Kidney epithelial cell (primary cell): ENCODE measurements around the gene RD3L. TPM values are rescaled to one million over a fixed set of nuclear protein-coding genes. Genes with fewer than 3 reads are reported as not detected.
"Not testable (repeated sequence)": the region's sequence is repeated elsewhere in the genome, so short reads cannot be mapped to it uniquely, and the experiment has no call there.

Source experiments
- DNase-seq: peaks from one replicate; pipeline ENCODE4 v3.0.0-alpha.2; 2010; ENCODE audit warnings: low read depth
- H3K27me3 ChIP-seq: 2 replicates; pipeline ENCODE4 v1.6.0; 2011; ENCODE audit warnings: low read length; ENCODE audit not compliant: control insufficient read depth, insufficient read depth
- H3K36me3 ChIP-seq: 2 replicates; pipeline ENCODE4 v1.5.1; 2011; ENCODE audit warnings: low read length; ENCODE audit not compliant: control insufficient read depth, insufficient read depth
- H3K4me3 ChIP-seq: 2 replicates; pipeline ENCODE4 v1.5.1; 2011; ENCODE audit warnings: low read depth, mild to moderate bottlenecking, control low read depth, low read length
- CTCF ChIP-seq: IDR thresholded peaks from 2 replicates; pipeline ENCODE4 v1.5.1; 2011; ENCODE audit warnings: mild to moderate bottlenecking, moderate library complexity, low read length, control low read depth, inconsistent platforms; ENCODE audit not compliant: insufficient read depth, poor library complexity, severe bottlenecking
- total RNA-seq: library from RNA; depleted of rRNA; stranded (reverse); fragments of >200 nt; gene quantifications from 2 replicates; pipeline ENCODE4 v1.2.3, GENCODE V29; 2015

The RD3L gene
- total RNA-seq, 1 donor from 2014 or later = not detected

DNA sequence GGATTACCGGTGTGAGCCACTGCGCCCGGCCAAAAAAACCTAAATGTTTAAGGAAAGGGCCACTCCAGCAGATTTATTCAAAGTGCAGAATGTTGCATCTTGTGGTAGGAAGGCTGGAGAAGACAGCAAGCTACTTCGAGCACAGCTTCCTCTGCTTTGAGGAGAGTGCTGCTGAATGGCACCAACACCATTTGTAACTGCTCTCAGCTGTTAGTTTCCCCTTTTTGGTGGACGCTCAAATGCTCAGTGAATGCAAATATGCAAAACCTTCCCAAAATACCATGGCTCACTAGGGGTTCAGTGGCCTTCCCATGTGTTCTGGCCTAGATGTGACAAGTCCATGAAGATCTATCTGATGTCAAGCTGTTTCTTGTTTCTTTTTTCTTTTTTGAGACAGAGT, 17.0 kb downstream of the RD3L start:
- TF ChIP-seq CTCF = no peak
- Histone ChIP-seq H3K27me3 (no peaks in the 10 kb centered on the region), H3K4me3 (no peak overlapping the region), H3K36me3 (no peaks in the 10 kb centered on the region)
- DNase-seq = no peak

- Histone ChIP-seq H3K4me3 (no peak overlapping the region), H3K36me3 (no peaks in the 10 kb centered on the region), H3K27me3 (no peaks in the 10 kb centered on the region)
- TF ChIP-seq CTCF = no peak
- DNase-seq = no peak
Observed at GRCh38 chr14:103923863-103924262, 18.5 kb downstream of the RD3L start.

DNA sequence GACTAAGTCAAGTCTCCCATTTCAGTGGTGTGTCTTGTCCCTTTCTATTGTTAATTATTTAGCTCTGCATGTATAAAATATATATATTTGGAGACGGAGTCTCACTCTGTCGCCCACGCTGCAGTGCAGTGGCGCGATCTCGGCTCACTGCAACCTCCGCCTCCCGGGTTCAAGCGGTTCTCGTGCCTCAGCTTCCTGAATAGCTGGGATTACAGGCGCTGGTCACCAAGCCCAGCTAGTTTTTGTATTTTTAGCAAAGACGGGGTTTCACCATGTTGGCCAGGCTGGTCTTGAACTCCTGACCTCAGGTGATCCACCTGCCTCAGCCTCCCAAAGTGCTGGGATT, 20.5 kb downstream of the RD3L start:
- not testable (repeated sequence) for H3K4me3 ChIP-seq, H3K27me3 ChIP-seq, H3K36me3 ChIP-seq, DNase-seq

DNA sequence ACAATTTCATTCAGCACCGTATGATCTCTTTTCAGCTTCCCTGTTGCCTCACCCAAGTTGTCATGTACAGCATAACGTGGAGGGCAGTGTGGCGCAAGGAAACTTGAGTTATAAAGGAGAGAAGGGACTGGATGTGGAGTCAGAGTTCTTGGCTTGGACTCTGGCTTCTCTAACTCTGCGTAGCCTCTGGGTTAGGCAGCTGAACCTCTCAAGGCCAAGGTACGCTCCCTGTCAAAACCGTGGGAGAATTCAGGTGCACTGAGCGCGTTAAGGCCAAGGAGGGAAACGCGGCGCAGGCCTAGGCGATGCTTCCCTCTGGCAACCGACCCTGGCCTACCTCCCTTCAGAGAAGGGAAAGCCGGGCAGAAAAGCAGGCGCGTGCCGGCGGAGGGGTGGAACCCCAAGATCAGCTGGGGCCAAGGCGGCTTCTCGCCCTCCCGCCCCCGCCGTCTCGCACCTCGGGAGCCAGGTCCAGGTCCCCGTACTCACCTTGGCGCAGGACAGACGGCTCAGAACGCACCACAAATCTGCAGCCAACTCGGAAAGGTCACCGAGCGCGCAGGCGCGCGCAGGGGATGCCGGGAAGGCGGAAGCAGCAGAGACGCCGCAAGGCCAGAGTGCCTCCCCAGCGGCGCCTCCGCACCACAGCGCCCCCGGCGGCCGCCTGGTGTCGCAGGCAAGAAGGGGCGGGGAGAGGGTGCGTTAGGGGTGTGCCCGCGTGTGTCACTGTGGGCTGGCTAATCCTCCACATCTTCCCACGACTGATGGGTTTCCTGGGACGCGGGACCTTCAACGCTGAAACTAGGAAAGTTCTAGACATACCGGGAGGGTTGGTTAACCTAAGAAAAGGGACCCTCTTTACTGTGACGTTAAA, 21.1 kb downstream of the RD3L start:
- peak; percentile 93 for TF ChIP-seq CTCF
- Histone ChIP-seq H3K36me3 (no peaks in the 10 kb centered on the region), H3K27me3 (no peaks in the 10 kb centered on the region), H3K4me3 (peak overlapping the region; percentile 88)
- peak; percentile 65 for DNase-seq

- TF ChIP-seq CTCF = no peak
- H3K27me3 ChIP-seq = no peaks in the 10 kb centered on the region
- no peak for DNase-seq
- H3K4me3 ChIP-seq = no peak overlapping the region
- H3K36me3 ChIP-seq = peaks cover 1% of the 10 kb centered on the region
Observed at GRCh38 chr14:103916636-103917262, 25.6 kb downstream of the RD3L start.

DNA sequence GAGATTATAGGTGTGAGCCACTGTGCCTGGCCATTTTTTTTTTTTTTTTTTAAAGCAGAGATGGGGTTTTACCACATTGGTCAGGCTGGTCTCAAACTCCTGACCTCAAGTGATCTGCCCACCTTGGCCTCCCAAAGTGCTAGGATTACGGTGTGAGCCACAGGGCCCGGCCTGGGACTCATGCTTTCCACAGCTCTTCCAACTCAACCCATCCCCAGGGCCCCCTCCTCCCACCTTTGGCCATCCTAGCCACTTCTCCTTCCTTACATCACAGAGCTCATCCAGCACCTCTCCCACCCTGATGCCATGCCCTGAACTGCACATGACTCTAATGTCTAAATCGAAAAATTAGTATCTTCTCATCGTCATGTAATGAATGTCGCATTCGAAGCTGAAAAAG, 26.7 kb downstream of the RD3L start:
- TF ChIP-seq CTCF = no peak
- H3K27me3 ChIP-seq = no peaks in the 10 kb centered on the region
- no peak overlapping the region for H3K4me3 ChIP-seq
- peaks cover 1% of the 10 kb centered on the region for H3K36me3 ChIP-seq
- DNase-seq = no peak
